Caco-2 (cell line): ENCODE results near the gene NECTIN2. TPM values are rescaled to one million over a fixed set of nuclear protein-coding genes. Genes with fewer than 3 reads are reported as not detected.
A peak's percentile ranks its signal among the peaks of the same experiment; 100 is the strongest.

Experiments used
- BruUV-seq: library from RNA; stranded (reverse); fragments of 400-500 nt; replicated peaks from 2 replicates; lab custom pipeline; 2021; lab: Mats Ljungman, UMichigan
- CTCF ChIA-PET: fragments of 300-600 bp; sonication (Branson Sonifier 250); formaldehyde crosslinking; loops from one replicate; lab custom pipeline; 2022; ENCODE audit warnings: antibody characterized with exemption; lab: Charles Lee
- POLR2A ChIA-PET: fragments of 300-600 bp; sonication (Branson Sonifier 250); formaldehyde crosslinking; loops from one replicate; lab custom pipeline; 2022; ENCODE audit warnings: antibody characterized with exemption; lab: Charles Lee
- DNase-seq, 2 experiments: peaks; one replicate each; pipeline versions ENCODE4 v3.0.0 to v3.0.0-alpha.2; 2020 to 2022
- H3K27me3 ChIP-seq: replicated peaks from 2 replicates; pipeline ENCODE4 v1.6.0; 2011; ENCODE audit warnings: low read length; ENCODE audit not compliant: control insufficient read depth, insufficient read depth
- H3K36me3 ChIP-seq: 2 replicates; pipeline ENCODE4 v1.5.1; 2011; ENCODE audit warnings: low read length; ENCODE audit not compliant: control insufficient read depth, insufficient read depth
- H3K4me1 ChIP-seq: fragments of 250-450 bp; sonication (Bioruptor Pico); 2 replicates; pipeline ENCODE4 v1.5.1; 2020; ENCODE audit warnings: mild to moderate bottlenecking
- H3K4me3 ChIP-seq: 2 replicates; pipeline ENCODE4 v1.5.1; 2011; ENCODE audit warnings: low read depth, mild to moderate bottlenecking, control low read depth, low read length
- H3K9me3 ChIP-seq: fragments of 250-450 bp; sonication (Bioruptor Pico); 2 replicates; pipeline ENCODE4 v1.5.1; 2020; ENCODE audit warnings: mild to moderate bottlenecking, moderate library complexity
- H3K27ac Mint-ChIP-seq: one replicate; pipeline ENCODE4 v1.8.0; 2022; ENCODE audit warnings: mixed read lengths; ENCODE audit not compliant: unreplicated experiment
- H3K27me3 Mint-ChIP-seq: one replicate; pipeline ENCODE4 v1.8.0; 2022; ENCODE audit warnings: mixed read lengths; ENCODE audit not compliant: insufficient read depth, unreplicated experiment
- H3K36me3 Mint-ChIP-seq: one replicate; pipeline ENCODE4 v1.8.0; 2022; ENCODE audit warnings: mild to moderate bottlenecking, mixed read lengths; ENCODE audit not compliant: insufficient read depth, unreplicated experiment
- H3K4me1 Mint-ChIP-seq: one replicate; pipeline ENCODE4 v1.8.0; 2022; ENCODE audit warnings: low read depth, mixed read lengths; ENCODE audit not compliant: unreplicated experiment
- H3K4me3 Mint-ChIP-seq: one replicate; pipeline ENCODE4 v1.8.0; 2022; ENCODE audit warnings: mild to moderate bottlenecking, moderate library complexity, mixed read lengths; ENCODE audit not compliant: unreplicated experiment
- H3K9me3 Mint-ChIP-seq: one replicate; pipeline ENCODE4 v1.8.0; 2022; ENCODE audit warnings: mixed read lengths; ENCODE audit not compliant: unreplicated experiment
- CTCF ChIP-seq, 2 experiments: fragments of 200-600 bp in 1 of 2; IDR thresholded peaks; 1 replicate in 1 of 2; 2 replicates in 1 of 2; pipeline versions ENCODE4 v1.5.1 to v1.8.0; 2011 to 2022; ENCODE audit warnings: antibody characterized with exemption in 1 of 2, control low read depth in 1 of 2, inconsistent platforms in 1 of 2, low read depth in 1 of 2, low read length in 1 of 2, mild to moderate bottlenecking in 1 of 2, moderate library complexity in 1 of 2; ENCODE audit not compliant: insufficient read depth in 1 of 2, severe bottlenecking in 1 of 2, unreplicated experiment in 1 of 2
- intact Hi-C: fragments of 100-400 bp; cut with micrococcal nuclease; formaldehyde crosslinking; loops from one replicate; pipeline ENCODE4 v1.10.0; 2022; ENCODE audit not compliant: unreplicated experiment
- total RNA-seq: library from RNA; stranded (reverse); gene quantifications from 2 replicates; pipeline ENCODE4 v1.2.3, GENCODE V29; 2022

Gene NECTIN2
- total RNA-seq, 1 experiment from 2014 or later, result 258 TPM

- H3K9me3 ChIP-seq, result no peaks in the 10 kb centered on the region
- peaks cover 19% of the 10 kb centered on the region for H3K4me1 ChIP-seq
- no TSS peak for BruUV-seq
- no peak overlapping the region for H3K4me3 Mint-ChIP-seq
- no peaks in the 10 kb centered on the region for H3K27me3 Mint-ChIP-seq
- H3K27me3 ChIP-seq, result no peaks in the 10 kb centered on the region
- ChIA-PET POLR2A (no interaction called here), CTCF (no interaction called here)
- intact Hi-C loops, result no loop called here
- peaks cover 12% of the 10 kb centered on the region for H3K36me3 ChIP-seq
- peaks cover 53% of the 10 kb centered on the region for H3K4me1 Mint-ChIP-seq
- TF ChIP-seq CTCF (IDR thresholded peaks at IDR 0.05; ENCODE audit: insufficient read depth in 1 of 2, low read depth in 1 of 2, low read length in 1 of 2, severe bottlenecking in 1 of 2, unreplicated experiment in 1 of 2), result no peak
- H3K27ac Mint-ChIP-seq, result no peak overlapping the region
- no peak for DNase-seq
- H3K9me3 Mint-ChIP-seq, result no peaks in the 10 kb centered on the region
- no peak overlapping the region for H3K4me3 ChIP-seq
- H3K36me3 Mint-ChIP-seq, result peaks cover 88% of the 10 kb centered on the region
Observed at GRCh38 chr19:44814517-44814916, 31.6 kb upstream of the NECTIN2 start.

GRCh38 chr19:44816301-44816700, 29.8 kb upstream of the NECTIN2 start:
- Mint-ChIP-seq H3K4me3 (no peak overlapping the region), H3K36me3 (peaks cover 72% of the 10 kb centered on the region), H3K27ac (no peak overlapping the region), H3K9me3 (no peaks in the 10 kb centered on the region), H3K27me3 (no peaks in the 10 kb centered on the region), H3K4me1 (peaks cover 41% of the 10 kb centered on the region)
- DNase-seq, result no peak
- H3K36me3 ChIP-seq, result peaks cover 12% of the 10 kb centered on the region
- intact Hi-C loops, result no loop called here
- BruUV-seq, result no TSS peak
- no peaks in the 10 kb centered on the region for H3K27me3 ChIP-seq
- no peak for TF ChIP-seq CTCF (IDR thresholded peaks at IDR 0.05; ENCODE audit: insufficient read depth in 1 of 2, low read depth in 1 of 2, low read length in 1 of 2, severe bottlenecking in 1 of 2, unreplicated experiment in 1 of 2)
- POLR2A ChIA-PET, result no interaction called here
- H3K9me3 ChIP-seq, result no peaks in the 10 kb centered on the region
- CTCF ChIA-PET, result no interaction called here
- H3K4me1 ChIP-seq, result peaks cover 11% of the 10 kb centered on the region
- H3K4me3 ChIP-seq, result no peak overlapping the region

- Mint-ChIP-seq H3K36me3 (peaks cover 69% of the 10 kb centered on the region), H3K4me3 (no peak overlapping the region), H3K9me3 (no peaks in the 10 kb centered on the region), H3K27ac (peak overlapping the region; percentile 77), H3K4me1 (peaks cover 37% of the 10 kb centered on the region), H3K27me3 (no peaks in the 10 kb centered on the region)
- Histone ChIP-seq H3K4me1 (peaks cover 11% of the 10 kb centered on the region), H3K27me3 (no peaks in the 10 kb centered on the region), H3K36me3 (peaks cover 12% of the 10 kb centered on the region), H3K9me3 (no peaks in the 10 kb centered on the region), H3K4me3 (no peak overlapping the region)
- intact Hi-C loops, result no loop called here
- CTCF ChIA-PET, result interaction anchor here (0.7 to 0.9 kb wide), 2 partner anchors 10 to 94 kb away, joined by 3 read pairs; no protein-coding TSS in a partner anchor
- TF ChIP-seq CTCF (IDR thresholded peaks at IDR 0.05; ENCODE audit: insufficient read depth in 1 of 2, low read depth in 1 of 2, low read length in 1 of 2, severe bottlenecking in 1 of 2, unreplicated experiment in 1 of 2), result no peak
- no TSS peak for BruUV-seq
- POLR2A ChIA-PET, result interaction anchor here (0.5 to 0.6 kb wide), 3 partner anchors 16 to 536 kb away, joined by 3 to 6 read pairs (median 4); no protein-coding TSS in a partner anchor
- DNase-seq, result no peak
Observed at GRCh38 chr19:44817725-44818465, 28.2 kb upstream of the NECTIN2 start.
